HepG2 (cell line): ENCODE measurements around the gene STRIP1. TPM values are rescaled to one million over a fixed set of nuclear protein-coding genes. Genes with fewer than 3 reads are reported as not detected.

Experiments used
- ATAC-seq: fragments of 200-7000 bp; cut with Tn5 transposase; 3 replicates; pipeline ENCODE4 v1.9.1; 2020; ENCODE audit warnings: mild to moderate bottlenecking, moderate library complexity
- BruUV-seq: library from RNA; stranded (reverse); fragments of 400-500 nt; replicated peaks from 2 replicates; lab custom pipeline; 2021; lab: Mats Ljungman, UMichigan
- CTCF ChIA-PET: fragments of 300-600 bp; formaldehyde crosslinking; extraction: SDS; loops from one replicate; lab custom pipeline; 2021; ENCODE audit warnings: low total read pairs, inconsistent platforms, low intra/inter-chr PET ratio; lab: Yijun Ruan, JAX
- POLR2A ChIA-PET: fragments of 350-600 bp; sonication (Branson Sonifier 250); formaldehyde crosslinking; loops from one replicate; lab custom pipeline; 2020; ENCODE audit warnings: antibody characterized with exemption, inconsistent platforms; lab: Yijun Ruan, JAX
- DNase-seq: peaks from one replicate; pipeline ENCODE4 v3.0.0-alpha.2; 2015; ENCODE audit warnings: low spot score
- FAIRE-seq: peaks from 3 replicates; lab custom pipeline; 2011; peaks lifted over from hg19 to GRCh38; lab: Jason Lieb, UNC
- H2AFZ ChIP-seq: one replicate; pipeline ENCODE4 v1.6.1; 2011; ENCODE audit warnings: low read length, inconsistent platforms
- H3K27ac ChIP-seq: fragments of 300-600 bp; 3 replicates; pipeline ENCODE4 v1.8.0; 2011; ENCODE audit warnings: mixed run types, mild to moderate bottlenecking, mixed read lengths, low read length, inconsistent platforms; ENCODE audit not compliant: insufficient read depth; ENCODE audit errors: extremely low read length
- H3K27me3 ChIP-seq, 2 experiments: fragments of 200-600 bp in 1 of 2; 2 replicates in 1 of 2; 3 replicates in 1 of 2; pipeline versions ENCODE4 v1.6.0 to v1.8.0; 2011; ENCODE audit warnings: low read length in 2 of 2, mild to moderate bottlenecking in 2 of 2, moderate library complexity in 2 of 2, inconsistent platforms in 1 of 2; ENCODE audit not compliant: insufficient read depth in 2 of 2, control insufficient read depth in 1 of 2
- H3K36me3 ChIP-seq, 2 experiments: fragments of 200-600 bp in 1 of 2; replicated peaks in 1 of 2; 2 replicates in 1 of 2; 3 replicates in 1 of 2; pipeline versions ENCODE4 v1.5.1 to v1.8.0; 2011; ENCODE audit warnings: low read length in 2 of 2, inconsistent platforms in 1 of 2; ENCODE audit not compliant: insufficient read depth in 2 of 2, control insufficient read depth in 1 of 2
- H3K4me1 ChIP-seq: 2 replicates; pipeline ENCODE4 v1.5.1; 2012; ENCODE audit warnings: low read length, inconsistent platforms; ENCODE audit not compliant: insufficient read depth
- H3K4me2 ChIP-seq: 2 replicates; pipeline ENCODE4 v1.6.0; 2011; ENCODE audit warnings: low read depth, low read length, inconsistent platforms
- H3K4me3 ChIP-seq, 3 experiments: fragments of 200-600 bp in 1 of 3; sonication (generic), shearing (Covaris generic) in 1 of 3; replicated peaks in 1 of 3; 2 replicates each; pipeline ENCODE4 v1.5.1; 2011 to 2016; ENCODE audit warnings: low read length in 3 of 3, inconsistent platforms in 2 of 3, low read depth in 2 of 3, mild to moderate bottlenecking in 2 of 3, control low read depth in 1 of 3, mixed read lengths in 1 of 3; ENCODE audit not compliant: insufficient read depth in 1 of 3
- H3K79me2 ChIP-seq: one replicate; pipeline ENCODE4 v1.6.1; 2011; ENCODE audit warnings: low read length, inconsistent platforms; ENCODE audit not compliant: insufficient read depth
- H3K9ac ChIP-seq: 2 replicates; pipeline ENCODE4 v1.6.0; 2011; ENCODE audit warnings: mild to moderate bottlenecking, low read depth, low read length, inconsistent platforms; ENCODE audit not compliant: insufficient read depth
- H3K9me3 ChIP-seq: 2 replicates; pipeline ENCODE4 v1.5.1; 2012; ENCODE audit warnings: mild to moderate bottlenecking, low read length
- H4K20me1 ChIP-seq: 2 replicates; pipeline ENCODE4 v1.6.0; 2011; ENCODE audit warnings: inconsistent platforms, mild to moderate bottlenecking, low read length, moderate library complexity; ENCODE audit not compliant: insufficient read depth
- ARID5B ChIP-seq: IDR thresholded peaks from 2 replicates; pipeline ENCODE4 v1.4.0; 2020; ENCODE audit warnings: mild to moderate bottlenecking, missing genetic modification reagents
- ATF7 ChIP-seq, 2 experiments: fragments of 450-650 bp in 1 of 2; sonication (generic) in 1 of 2; formaldehyde crosslinking in 1 of 2; IDR thresholded peaks; 2 replicates each; pipeline versions ENCODE4 v1.4.0 to v1.6.1; 2016 to 2020; ENCODE audit warnings: antibody characterized with exemption in 1 of 2, mild to moderate bottlenecking in 1 of 2, missing genetic modification reagents in 1 of 2
- BRCA1 ChIP-seq: sonication (generic); formaldehyde crosslinking; IDR thresholded peaks from 2 replicates; pipeline ENCODE4 v1.4.0; 2020; ENCODE audit warnings: missing genetic modification reagents
- CSRNP2 ChIP-seq: sonication (generic); formaldehyde crosslinking; conservative IDR thresholded peaks from 2 replicates; pipeline ENCODE4 v1.8.0; 2022; ENCODE audit warnings: low read depth, missing genetic modification reagents
- KLF11 ChIP-seq: IDR thresholded peaks from 2 replicates; pipeline ENCODE4 v1.6.1; 2016; ENCODE audit warnings: missing compliant biosample characterization
- NFE2L1 ChIP-seq: sonication (generic); formaldehyde crosslinking; IDR thresholded peaks from 2 replicates; pipeline ENCODE4 v1.4.0; 2020; ENCODE audit warnings: missing genetic modification reagents, mild to moderate bottlenecking, borderline replicate concordance
- NFRKB ChIP-seq: fragments of 450-650 bp; IDR thresholded peaks from 2 replicates; pipeline ENCODE4 v1.6.1; 2017
- RARA ChIP-seq: IDR thresholded peaks from 2 replicates; pipeline ENCODE4 v1.6.1; 2016; ENCODE audit warnings: missing genetic modification reagents, missing compliant biosample characterization
- RXRA ChIP-seq: sonication (generic); formaldehyde crosslinking; IDR thresholded peaks from 2 replicates; pipeline ENCODE4 v1.5.1; 2020; ENCODE audit warnings: missing genetic modification reagents
- TEAD3 ChIP-seq: optimal IDR thresholded peaks from 2 replicates; pipeline ENCODE3; 2016; ENCODE audit warnings: borderline replicate concordance
- ZNF205 ChIP-seq: IDR thresholded peaks from 2 replicates; pipeline ENCODE4 v1.6.1; 2018; ENCODE audit warnings: missing biosample characterization, missing genetic modification reagents
- ZNF441 ChIP-seq: sonication (generic); formaldehyde crosslinking; IDR thresholded peaks from 2 replicates; pipeline ENCODE4 v1.7.0; 2021; ENCODE audit warnings: missing genetic modification reagents, borderline replicate concordance
- ZNF768 ChIP-seq: sonication (generic); formaldehyde crosslinking; IDR thresholded peaks from 2 replicates; pipeline ENCODE4 v1.4.0; 2020; ENCODE audit warnings: missing genetic modification reagents
- WGBS: methylation state at CpG from one replicate; pipeline ENCODE4 v1.1.6; 2017; ENCODE audit warnings: low lambda C conversion rate; 5-methylcytosine and 5-hydroxymethylcytosine counted together
- in situ Hi-C: cut with HindIII; loops from 2 replicates; pipeline ENCODE4 v1.10.0; 2017; ENCODE audit warnings: low pct_unique_long_range_greater_than_20kb; ENCODE audit not compliant: extremely low pct_ligation_motif_present
- intact Hi-C: fragments of 100-400 bp; cut with micrococcal nuclease; formaldehyde crosslinking; loops from one replicate; pipeline ENCODE4 v1.10.0; 2022; ENCODE audit not compliant: unreplicated experiment
- polyA plus RNA-seq, 8 experiments: library from polyadenylated mRNA; depleted of rRNA in 3 of 8; stranded (reverse) in 7 of 8; unstranded in 1 of 8; fragments of >200 nt; fragmentation: Illumina TruSeq in 4 of 8; extraction: Trizol in 4 of 8; gene quantifications; 2 replicates each; pipeline versions ENCODE4 v1.2.1 to v1.2.3, GENCODE V29; 2011 to 2016; ENCODE audit warnings: low read depth in 4 of 8, missing spikeins in 1 of 8, mixed read lengths in 1 of 8; ENCODE audit not compliant: insufficient read depth in 1 of 8
- total RNA-seq, 5 experiments: library from RNA; depleted of rRNA; stranded (reverse); fragments of >200 nt; fragmentation: Illumina TruSeq; extraction: Trizol; gene quantifications; 2 replicates each; pipeline ENCODE4 v1.2.3, GENCODE V29; 2016; ENCODE audit warnings: low read depth in 1 of 5
- TF ChIP-seq, protein P1 (sequence below): sonication (generic); formaldehyde crosslinking; IDR thresholded peaks from 2 replicates; pipeline ENCODE4 v1.5.1; 2020; ENCODE audit warnings: missing genetic modification reagents, mild to moderate bottlenecking, borderline replicate concordance

STRIP1 gene
- total and polyA plus RNA-seq, 2 of the 13 experiments (the other 11 are each of a cell fraction or from before 2014, with no cell fraction given): 20.9 to 27.9 TPM

- BruUV-seq: no TSS peak
- H3K36me3 ChIP-seq: no peaks in the 10 kb centered on the region
- POLR2A ChIA-PET: interaction anchor here (1.0 kb wide), 1 partner anchor 63 kb away, joined by 3 read pairs; the partner anchor contains the start of gene STRIP1
- 17% methylated on average over 10 of the region's 11 CpGs for WGBS
- 0 out of 6 replicates have a peak overlapping the region, but pooled peaks of 1 of the 3 experiments have one; percentile 9 for H3K4me3 ChIP-seq
- H3K9me3 ChIP-seq: no peaks in the 10 kb centered on the region
- no peak overlapping the region for H3K27ac ChIP-seq
- H3K79me2 ChIP-seq: no peaks in the 10 kb centered on the region
- no peak overlapping the region for H3K9ac ChIP-seq
- CTCF ChIA-PET: no interaction called here
- peak overlapping the region; percentile 5; the same call in 1 of the 2 replicates for H3K4me2 ChIP-seq
- peak; percentile 56 for ATAC-seq
- in situ Hi-C loops (no loop called here), intact Hi-C loops (no loop called here)
- peaks cover 3 to 37% of the 10 kb centered on the region in 2 experiments for H3K27me3 ChIP-seq
- no peak overlapping the region for H2AFZ ChIP-seq
- H3K4me1 ChIP-seq: peaks cover 18% of the 10 kb centered on the region
- FAIRE-seq: no peak
- no peaks in the 10 kb centered on the region for H4K20me1 ChIP-seq
- DNase-seq: peak; percentile 35
- TF ChIP-seq RXRA (CRISPR knock-in tag) (peak; percentile 24; the same call in 1 of the 2 replicates), BRCA1 (no peak), NFRKB (no peak), ZNF768 (CRISPR knock-in tag) (peak; percentile 95), ATF7 (IDR thresholded peaks at IDR 0.05) (peak; percentile 73), ATF7 (CRISPR knock-in tag; IDR thresholded peaks at IDR 0.05) (no peak), NFE2L1 (CRISPR knock-in tag) (no peak), CSRNP2 (CRISPR knock-in tag) (no peak), TEAD3 (peak; percentile 42), ZNF205 (no peak), RARA (CRISPR knock-in tag) (peak; percentile 74), ARID5B (CRISPR knock-in tag) (no peak), ZNF441 (CRISPR knock-in tag) (no peak), KLF11 (no peak)
- TF ChIP-seq, protein P1, sequence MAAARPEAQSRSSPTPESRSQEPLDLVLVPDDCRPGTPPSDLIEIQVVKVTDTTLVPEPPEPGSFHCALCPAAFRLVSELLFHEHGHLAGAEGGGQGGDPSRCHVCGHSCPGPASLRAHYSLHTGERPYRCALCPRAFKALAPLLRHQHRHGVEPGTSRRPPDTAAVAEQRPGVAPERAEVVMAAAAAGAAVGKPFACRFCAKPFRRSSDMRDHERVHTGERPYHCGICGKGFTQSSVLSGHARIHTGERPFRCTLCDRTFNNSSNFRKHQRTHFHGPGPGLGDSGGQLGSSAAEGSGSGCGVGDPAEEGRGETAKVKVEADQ (CRISPR knock-in tag): no peak
These were observed 63.2 kb downstream of the STRIP1 start for GRCh38 chr1:110097507-110098221.
